Pancreas (tissue), 10 donors: ENCODE data around the gene TARBP1. TPM values are rescaled to one million over a fixed set of nuclear protein-coding genes. Genes with fewer than 3 reads are reported as not detected.

Experiments used
- ATAC-seq, 4 donors: fragments of 200-7000 bp; cut with Tn5 transposase; one replicate each; pipeline versions ENCODE4 v1.8.0 to v1.9.1; 2020; ENCODE audit warnings: mild to moderate bottlenecking in 4 of 4, moderate library complexity in 4 of 4
- DNase-seq, 6 donors: peaks; one replicate each; pipeline ENCODE4 v3.0.0-alpha.2; 2020
- FAIRE-seq: peaks from 2 replicates; lab custom pipeline; 2012; peaks lifted over from hg19 to GRCh38; lab: Jason Lieb, UNC
- H3K27ac ChIP-seq, 4 donors: fragments of 200-600 bp; sonication (generic); 1 replicate in 3 of 4; 2 replicates in 1 of 4; pipeline versions ENCODE4 v1.5.0 to v1.8.0; 2020
- H3K27me3 ChIP-seq, 4 donors: fragments of 200-600 bp; one replicate each; pipeline ENCODE4 v1.8.0; 2021
- H3K36me3 ChIP-seq, 3 donors: fragments of 200-600 bp; sonication (generic) in 1 of 3; one replicate each; pipeline versions ENCODE4 v1.5.0 to v1.8.0; 2020 to 2021
- H3K4me1 ChIP-seq, 3 donors: fragments of 200-600 bp; one replicate each; pipeline ENCODE4 v1.8.0; 2021
- H3K4me3 ChIP-seq, 4 donors: fragments of 200-600 bp; sonication (generic) in 2 of 4; one replicate each; pipeline versions ENCODE4 v1.5.0 to v1.8.0; 2020 to 2021
- H3K9me3 ChIP-seq, 4 donors: fragments of 200-600 bp; one replicate each; pipeline ENCODE4 v1.8.0; 2021
- CTCF ChIP-seq, 4 donors: fragments of 200-600 bp; sonication (generic) in 3 of 4; IDR thresholded peaks; one replicate each; pipeline versions ENCODE4 v1.5.0 to v1.8.0; 2021; ENCODE audit warnings: antibody characterized with exemption in 4 of 4
- WGBS, 2 donors: extraction: QIAGEN DNeasy Blood & Tissue Kit; methylation state at CpG; one replicate each; pipeline ENCODE4 v1.1.7; 2013; 5-methylcytosine and 5-hydroxymethylcytosine counted together
- intact Hi-C, 3 donors: fragments of 100-400 bp; cut with DNase I; formaldehyde crosslinking; loops; one replicate each; pipeline versions ENCODE4 v1.11.1 to v1.14.2; 2022
- polyA plus RNA-seq, 2 donors: library from polyadenylated mRNA; stranded (reverse); fragments of 200-250 nt; gene quantifications; one replicate each; pipeline ENCODE4 v1.2.3, GENCODE V29; 2013
- total RNA-seq, 6 donors: library from RNA; stranded (reverse); fragmentation: NEBNext Ultra II Directional in 4 of 6; extraction: Animal tissue kit (Norgen Biotek cat#: 25700) in 4 of 6; gene quantifications; one replicate each; pipeline versions ENCODE4 v1.2.1 to v1.2.4, GENCODE V29; 2021 to 2023
- donor health status: healthy with polysubstance abuse.
- donor health status: DM: no; HTN: no; CAD: no; lungs with moderate emphysema.
- donor health status: DM: no; HTN: no; CAD: no.
- donor health status: control.
- donor health status: control.
- donor health status: Bipolar disorder and iron deficiency.
- donor health status: DM: yes; HTN: yes; CAD: no.
- donor health status: DM: no; HTN: no; CAD: no.
- donor health status: DM: no; HTN: no; CAD: no.
- donor health status: DM: yes; HTN: yes; CAD: no.

TARBP1 gene
- total and polyA plus RNA-seq, 8 donors, result 11.0 to 52.2 (median 14.4) TPM

- intact Hi-C loops, result no loop called here
- no peak for ATAC-seq
- Histone ChIP-seq H3K4me3 (no peak overlapping the region), H3K4me1 (no peaks in the 10 kb centered on the region), H3K27me3 (no peaks in the 10 kb centered on the region), H3K9me3 (no peaks in the 10 kb centered on the region), H3K27ac (no peak overlapping the region), H3K36me3 (no peaks in the 10 kb centered on the region)
- DNase-seq, result no peak
- WGBS, 2 donors, result 66 to 89% methylated on average over 2 of the region's 2 CpGs
- TF ChIP-seq CTCF (IDR thresholded peaks at IDR 0.05), result no peak
- no peak for FAIRE-seq
These were observed 10.7 kb upstream of the TARBP1 start for GRCh38 chr1:234489698-234490077.

- no peak for TF ChIP-seq CTCF (IDR thresholded peaks at IDR 0.05)
- 86% methylated on average over 11 of the region's 11 CpGs for WGBS, 2 donors
- Histone ChIP-seq H3K9me3 (no peaks in the 10 kb centered on the region), H3K4me3 (no peak overlapping the region), H3K36me3 (no peaks in the 10 kb centered on the region), H3K27ac (no peak overlapping the region), H3K4me1 (no peaks in the 10 kb centered on the region), H3K27me3 (no peaks in the 10 kb centered on the region)
- ATAC-seq, result no peak
- intact Hi-C loops, result no loop called here
- FAIRE-seq, result no peak
- DNase-seq, result no peak
These were observed 10.2 kb upstream of the TARBP1 start for GRCh38 chr1:234489007-234489697.

- FAIRE-seq, result no peak
- no peak for TF ChIP-seq CTCF (IDR thresholded peaks at IDR 0.05)
- Histone ChIP-seq H3K4me3 (no peak overlapping the region), H3K9me3 (no peaks in the 10 kb centered on the region), H3K4me1 (no peaks in the 10 kb centered on the region), H3K27me3 (no peaks in the 10 kb centered on the region), H3K27ac (no peak overlapping the region), H3K36me3 (no peaks in the 10 kb centered on the region)
- intact Hi-C loops, result no loop called here
- DNase-seq, result no peak
- no peak for ATAC-seq
- 79 to 84% methylated on average over 9 of the region's 9 CpGs for WGBS, 2 donors
These were observed 9.4 kb upstream of the TARBP1 start for GRCh38 chr1:234488054-234489006.

GRCh38 chr1:234486858-234487840 lies 8.2 kb upstream of the TARBP1 start:
- no peak overlapping the region for H3K4me3 ChIP-seq
- TF ChIP-seq CTCF (IDR thresholded peaks at IDR 0.05), result peak in 3 of 4 donors; percentile 13 to 33 (median 27)
- H3K4me1 ChIP-seq, result no peaks in the 10 kb centered on the region
- peak; percentile 59 to 92 (median 90) for ATAC-seq
- no peaks in the 10 kb centered on the region for H3K9me3 ChIP-seq
- 27% methylated on average over 12 of the region's 12 CpGs for WGBS, 2 donors
- H3K36me3 ChIP-seq, result no peaks in the 10 kb centered on the region
- no peaks in the 10 kb centered on the region for H3K27me3 ChIP-seq
- H3K27ac ChIP-seq, result peak overlapping the region in 2 of 4 donors; percentile 27 to 33
- no peak for DNase-seq
- intact Hi-C loops, result no loop called here
- FAIRE-seq, result no peak
